GM23338 (cell line): ENCODE results near the gene PTRH2.

Source experiments
- CTCF ChIP-seq, 2 experiments: fragments of 200-600 bp in 1 of 2; sonication (generic) in 1 of 2; conservative IDR thresholded peaks; 2 replicates each; pipeline versions ENCODE4 v1.5.1 to v1.6.1; 2016 to 2017; ENCODE audit warnings: antibody characterized with exemption in 2 of 2, low read depth in 2 of 2, mild to moderate bottlenecking in 2 of 2, moderate library complexity in 1 of 2
- EZH2 ChIP-seq: fragments of 200-600 bp; sonication (generic); IDR thresholded peaks from one replicate; pipeline ENCODE4 v1.8.0; 2017; ENCODE audit warnings: antibody characterized with exemption, mild to moderate bottlenecking, low read depth; ENCODE audit not compliant: unreplicated experiment
- EZH2phosphoT487 ChIP-seq: fragments of 200-600 bp; sonication (generic); IDR thresholded peaks from one replicate; pipeline ENCODE4 v1.8.1; 2018; ENCODE audit warnings: antibody characterized with exemption; ENCODE audit not compliant: unreplicated experiment

GRCh38 chr17:59711936-59712335 is 4.7 kb upstream of the PTRH2 start:
- no peak for TF ChIP-seq EZH2phosphoT487
- TF ChIP-seq EZH2, result no peak
- no peak for TF ChIP-seq CTCF (conservative IDR thresholded peaks at IDR 0.05; ENCODE audit: low read depth in 2 of 2)
